HepG2 (cell line): ENCODE data around the gene AGXT. TPM values are rescaled to one million over a fixed set of nuclear protein-coding genes. Genes with fewer than 3 reads are reported as not detected.
A peak's percentile ranks its signal among the peaks of the same experiment; 100 is the strongest.

Experiments
- ATAC-seq: fragments of 200-7000 bp; cut with Tn5 transposase; 3 replicates; pipeline ENCODE4 v1.9.1; 2020; ENCODE audit warnings: mild to moderate bottlenecking, moderate library complexity
- BruUV-seq: library from RNA; stranded (reverse); fragments of 400-500 nt; replicated peaks from 2 replicates; lab custom pipeline; 2021; lab: Mats Ljungman, UMichigan
- CTCF ChIA-PET: fragments of 300-600 bp; formaldehyde crosslinking; extraction: SDS; loops from one replicate; lab custom pipeline; 2021; ENCODE audit warnings: low total read pairs, inconsistent platforms, low intra/inter-chr PET ratio; lab: Yijun Ruan, JAX
- POLR2A ChIA-PET: fragments of 350-600 bp; sonication (Branson Sonifier 250); formaldehyde crosslinking; loops from one replicate; lab custom pipeline; 2020; ENCODE audit warnings: antibody characterized with exemption, inconsistent platforms; lab: Yijun Ruan, JAX
- DNase-seq: peaks from one replicate; pipeline ENCODE4 v3.0.0-alpha.2; 2015; ENCODE audit warnings: low spot score
- FAIRE-seq: peaks from 3 replicates; lab custom pipeline; 2011; peaks lifted over from hg19 to GRCh38; lab: Jason Lieb, UNC
- H2AFZ ChIP-seq: one replicate; pipeline ENCODE4 v1.6.1; 2011; ENCODE audit warnings: low read length, inconsistent platforms
- H3K27ac ChIP-seq: fragments of 300-600 bp; 3 replicates; pipeline ENCODE4 v1.8.0; 2011; ENCODE audit warnings: mixed run types, mild to moderate bottlenecking, mixed read lengths, low read length, inconsistent platforms; ENCODE audit not compliant: insufficient read depth; ENCODE audit errors: extremely low read length
- H3K27me3 ChIP-seq, 2 experiments: fragments of 200-600 bp in 1 of 2; 2 replicates in 1 of 2; 3 replicates in 1 of 2; pipeline versions ENCODE4 v1.6.0 to v1.8.0; 2011; ENCODE audit warnings: low read length in 2 of 2, mild to moderate bottlenecking in 2 of 2, moderate library complexity in 2 of 2, inconsistent platforms in 1 of 2; ENCODE audit not compliant: insufficient read depth in 2 of 2, control insufficient read depth in 1 of 2
- H3K36me3 ChIP-seq, 2 experiments: fragments of 200-600 bp in 1 of 2; replicated peaks in 1 of 2; 2 replicates in 1 of 2; 3 replicates in 1 of 2; pipeline versions ENCODE4 v1.5.1 to v1.8.0; 2011; ENCODE audit warnings: low read length in 2 of 2, inconsistent platforms in 1 of 2; ENCODE audit not compliant: insufficient read depth in 2 of 2, control insufficient read depth in 1 of 2
- H3K4me1 ChIP-seq: 2 replicates; pipeline ENCODE4 v1.5.1; 2012; ENCODE audit warnings: low read length, inconsistent platforms; ENCODE audit not compliant: insufficient read depth
- H3K4me2 ChIP-seq: 2 replicates; pipeline ENCODE4 v1.6.0; 2011; ENCODE audit warnings: low read depth, low read length, inconsistent platforms
- H3K4me3 ChIP-seq, 3 experiments: fragments of 200-600 bp in 1 of 3; sonication (generic), shearing (Covaris generic) in 1 of 3; replicated peaks in 1 of 3; 2 replicates each; pipeline ENCODE4 v1.5.1; 2011 to 2016; ENCODE audit warnings: low read length in 3 of 3, inconsistent platforms in 2 of 3, low read depth in 2 of 3, mild to moderate bottlenecking in 2 of 3, control low read depth in 1 of 3, mixed read lengths in 1 of 3; ENCODE audit not compliant: insufficient read depth in 1 of 3
- H3K79me2 ChIP-seq: one replicate; pipeline ENCODE4 v1.6.1; 2011; ENCODE audit warnings: low read length, inconsistent platforms; ENCODE audit not compliant: insufficient read depth
- H3K9ac ChIP-seq: 2 replicates; pipeline ENCODE4 v1.6.0; 2011; ENCODE audit warnings: mild to moderate bottlenecking, low read depth, low read length, inconsistent platforms; ENCODE audit not compliant: insufficient read depth
- H3K9me3 ChIP-seq: 2 replicates; pipeline ENCODE4 v1.5.1; 2012; ENCODE audit warnings: mild to moderate bottlenecking, low read length
- H4K20me1 ChIP-seq: 2 replicates; pipeline ENCODE4 v1.6.0; 2011; ENCODE audit warnings: inconsistent platforms, mild to moderate bottlenecking, low read length, moderate library complexity; ENCODE audit not compliant: insufficient read depth
- BHLHE40 ChIP-seq: IDR thresholded peaks from 2 replicates; pipeline ENCODE4 v1.6.1; 2011; ENCODE audit warnings: low read length, improper control_type of control experiment
- BRD4 ChIP-seq: sonication (generic); formaldehyde crosslinking; IDR thresholded peaks from 2 replicates; pipeline ENCODE4 v1.4.0; 2020; ENCODE audit warnings: missing genetic modification reagents
- HNRNPL ChIP-seq: fragments of 200-400 bp; formaldehyde crosslinking; IDR thresholded peaks from 2 replicates; pipeline ENCODE4 v1.6.1; 2017; ENCODE audit warnings: mild to moderate bottlenecking, low read depth, low read length
- MXI1 ChIP-seq: IDR thresholded peaks from 3 replicates; pipeline ENCODE4 v1.6.1; 2012; ENCODE audit warnings: low read depth, low read length, inconsistent platforms, borderline replicate concordance
- RFX1 ChIP-seq: fragments of 450-650 bp; IDR thresholded peaks from 2 replicates; pipeline ENCODE4 v1.6.1; 2017
- SPEN ChIP-seq: sonication (generic); formaldehyde crosslinking; IDR thresholded peaks from 2 replicates; pipeline ENCODE4 v1.5.1; 2020; ENCODE audit warnings: low read depth, mild to moderate bottlenecking, missing genetic modification reagents
- ZNF350 ChIP-seq: sonication (generic); formaldehyde crosslinking; IDR thresholded peaks from 2 replicates; pipeline ENCODE4 v1.4.0; 2020; ENCODE audit warnings: mild to moderate bottlenecking, low read depth, missing genetic modification reagents, borderline replicate concordance
- ZNF547 ChIP-seq: sonication (generic); formaldehyde crosslinking; IDR thresholded peaks from 2 replicates; pipeline ENCODE4 v1.5.1; 2020; ENCODE audit warnings: mild to moderate bottlenecking, missing genetic modification reagents
- WGBS: methylation state at CpG from one replicate; pipeline ENCODE4 v1.1.6; 2017; ENCODE audit warnings: low lambda C conversion rate; 5-methylcytosine and 5-hydroxymethylcytosine counted together
- in situ Hi-C: cut with HindIII; loops from 2 replicates; pipeline ENCODE4 v1.10.0; 2017; ENCODE audit warnings: low pct_unique_long_range_greater_than_20kb; ENCODE audit not compliant: extremely low pct_ligation_motif_present
- intact Hi-C: fragments of 100-400 bp; cut with micrococcal nuclease; formaldehyde crosslinking; loops from one replicate; pipeline ENCODE4 v1.10.0; 2022; ENCODE audit not compliant: unreplicated experiment
- polyA plus RNA-seq, 8 experiments: library from polyadenylated mRNA; depleted of rRNA in 3 of 8; stranded (reverse) in 7 of 8; unstranded in 1 of 8; fragments of >200 nt; fragmentation: Illumina TruSeq in 4 of 8; extraction: Trizol in 4 of 8; gene quantifications; 2 replicates each; pipeline versions ENCODE4 v1.2.1 to v1.2.3, GENCODE V29; 2011 to 2016; ENCODE audit warnings: low read depth in 4 of 8, missing spikeins in 1 of 8, mixed read lengths in 1 of 8; ENCODE audit not compliant: insufficient read depth in 1 of 8
- total RNA-seq, 5 experiments: library from RNA; depleted of rRNA; stranded (reverse); fragments of >200 nt; fragmentation: Illumina TruSeq; extraction: Trizol; gene quantifications; 2 replicates each; pipeline ENCODE4 v1.2.3, GENCODE V29; 2016; ENCODE audit warnings: low read depth in 1 of 5
- TF ChIP-seq, protein P1 (sequence below): IDR thresholded peaks from 2 replicates; pipeline ENCODE4 v1.6.1; 2016; ENCODE audit warnings: mild to moderate bottlenecking, missing biosample characterization, missing genetic modification reagents
- TF ChIP-seq, protein P2 (sequence below): sonication (generic); IDR thresholded peaks from 2 replicates; pipeline ENCODE4 v1.6.1; 2016; ENCODE audit warnings: low read depth, borderline replicate concordance
- TF ChIP-seq, protein P3 (sequence below): sonication (generic); formaldehyde crosslinking; IDR thresholded peaks from 2 replicates; pipeline ENCODE4 v1.8.0; 2022; ENCODE audit warnings: missing genetic modification reagents, mild to moderate bottlenecking, borderline replicate concordance
- TF ChIP-seq, protein P4 (sequence below): sonication (generic); formaldehyde crosslinking; IDR thresholded peaks from 2 replicates; pipeline ENCODE4 v1.8.0; 2022; ENCODE audit warnings: mild to moderate bottlenecking, missing genetic modification reagents
- TF ChIP-seq, protein P5 (sequence below): sonication (generic); formaldehyde crosslinking; IDR thresholded peaks from 2 replicates; pipeline ENCODE4 v1.5.0; 2020; ENCODE audit warnings: missing genetic modification reagents
- TF ChIP-seq, protein P6 (sequence below): sonication (generic); formaldehyde crosslinking; IDR thresholded peaks from 2 replicates; pipeline ENCODE4 v1.4.0; 2020; ENCODE audit warnings: missing genetic modification reagents

AGXT gene
- total and polyA plus RNA-seq, 2 of the 13 experiments (the other 11 are each of a cell fraction or from before 2014, with no cell fraction given), result 41.9 to 96.1 TPM

DNA sequence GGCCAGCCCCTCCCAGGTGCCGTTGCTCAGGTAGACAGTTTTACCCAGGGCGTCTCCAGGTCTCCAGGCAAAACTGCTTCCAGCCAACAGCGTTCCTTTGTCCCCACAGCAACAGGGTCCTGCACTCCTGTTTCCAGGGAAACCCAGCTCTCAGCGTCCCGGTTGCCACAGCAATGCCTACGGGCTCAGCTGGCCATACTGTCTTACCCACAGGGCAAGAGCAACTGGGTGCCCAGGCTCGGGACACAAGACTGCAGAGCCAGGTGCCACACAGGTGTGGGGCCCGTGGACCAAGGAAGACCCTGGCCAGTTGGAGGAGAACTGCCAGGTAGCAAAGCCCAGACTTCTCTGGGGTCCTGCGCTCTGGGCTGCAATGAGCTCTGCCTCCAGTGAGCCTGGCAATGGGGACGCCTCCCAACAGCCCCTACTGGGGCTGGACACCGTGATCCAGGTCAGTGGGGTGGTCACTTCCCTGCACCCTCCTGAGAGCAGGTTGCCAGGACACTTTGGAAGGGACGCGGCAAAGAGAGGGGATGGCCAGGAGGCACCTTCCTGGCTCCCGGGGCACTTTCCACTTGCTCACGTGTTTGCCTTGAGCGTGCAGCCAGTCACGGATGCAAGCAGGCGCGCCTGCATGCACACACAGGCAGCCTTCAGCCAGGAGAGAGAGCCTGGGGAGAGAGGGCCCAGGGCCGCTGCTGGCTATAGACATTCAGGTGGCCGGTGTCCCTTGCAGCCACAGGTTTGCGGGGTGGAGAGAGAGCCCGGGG lies 37.7 kb downstream of the AGXT start, which contains the start of gene CROCC2:
Gene CROCC2, plus strand, starts transcription at position 196 of the 770 bp plus-strand sequence. Its CDS starts 178 bp downstream, at position 374.
- Histone ChIP-seq H3K4me3 (peak within 1 kb of the TSS in 1 of 3 experiments; percentile 29; a peak in 1 of 6 replicates), H2AFZ (no peak within 1 kb of the TSS), H3K9me3 (no peaks in the 10 kb centered on the region), H3K9ac (no peak within 1 kb of the TSS), H3K79me2 (no peaks in the 10 kb centered on the region), H3K27ac (no peak within 1 kb of the TSS), H3K4me1 (peaks cover 48% of the 10 kb centered on the region), H3K4me2 (peak within 1 kb of the TSS; percentile 45), H3K27me3 (peaks cover 16 to 75% of the 10 kb centered on the region in 2 experiments), H4K20me1 (no peaks in the 10 kb centered on the region), H3K36me3 (no peaks in the 10 kb centered on the region)
- intact Hi-C loops (no loop called here), in situ Hi-C loops (no loop called here)
- 15% methylated on average over 12 of the region's 23 CpGs for WGBS
- FAIRE-seq (no peak), ATAC-seq (peak; percentile 48), DNase-seq (no peak)
- no TSS peak for BruUV-seq
- ChIA-PET POLR2A (no interaction called here), CTCF (no interaction called here)
- TF ChIP-seq MXI1 (peak; percentile 67; the same call in 1 of the 3 replicates), BRD4 (CRISPR knock-in tag) (no peak), HNRNPL (peak; percentile 72; the same call in 1 of the 2 replicates), RFX1 (peak; percentile 85), ZNF547 (CRISPR knock-in tag) (no peak), SPEN (CRISPR knock-in tag) (peak; percentile 43; the same call in 1 of the 2 replicates), ZNF350 (CRISPR knock-in tag) (0 out of 2 replicates have a peak, but pooled peaks have one; percentile 22), BHLHE40 (peak; percentile 56)
- TF ChIP-seq, protein P1, sequence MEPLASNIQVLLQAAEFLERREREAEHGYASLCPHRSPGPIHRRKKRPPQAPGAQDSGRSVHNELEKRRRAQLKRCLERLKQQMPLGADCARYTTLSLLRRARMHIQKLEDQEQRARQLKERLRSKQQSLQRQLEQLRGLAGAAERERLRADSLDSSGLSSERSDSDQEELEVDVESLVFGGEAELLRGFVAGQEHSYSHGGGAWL (CRISPR knock-in tag), result no peak
- TF ChIP-seq, protein P2, sequence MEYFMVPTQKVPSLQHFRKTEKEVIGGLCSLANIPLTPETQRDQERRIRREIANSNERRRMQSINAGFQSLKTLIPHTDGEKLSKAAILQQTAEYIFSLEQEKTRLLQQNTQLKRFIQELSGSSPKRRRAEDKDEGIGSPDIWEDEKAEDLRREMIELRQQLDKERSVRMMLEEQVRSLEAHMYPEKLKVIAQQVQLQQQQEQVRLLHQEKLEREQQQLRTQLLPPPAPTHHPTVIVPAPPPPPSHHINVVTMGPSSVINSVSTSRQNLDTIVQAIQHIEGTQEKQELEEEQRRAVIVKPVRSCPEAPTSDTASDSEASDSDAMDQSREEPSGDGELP, result 0 out of 2 replicates have a peak, but pooled peaks have one; percentile 42
- TF ChIP-seq, protein P3, sequence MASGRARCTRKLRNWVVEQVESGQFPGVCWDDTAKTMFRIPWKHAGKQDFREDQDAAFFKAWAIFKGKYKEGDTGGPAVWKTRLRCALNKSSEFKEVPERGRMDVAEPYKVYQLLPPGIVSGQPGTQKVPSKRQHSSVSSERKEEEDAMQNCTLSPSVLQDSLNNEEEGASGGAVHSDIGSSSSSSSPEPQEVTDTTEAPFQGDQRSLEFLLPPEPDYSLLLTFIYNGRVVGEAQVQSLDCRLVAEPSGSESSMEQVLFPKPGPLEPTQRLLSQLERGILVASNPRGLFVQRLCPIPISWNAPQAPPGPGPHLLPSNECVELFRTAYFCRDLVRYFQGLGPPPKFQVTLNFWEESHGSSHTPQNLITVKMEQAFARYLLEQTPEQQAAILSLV, result 0 out of 2 replicates have a peak, but pooled peaks have one; percentile 15
- TF ChIP-seq, protein P4, sequence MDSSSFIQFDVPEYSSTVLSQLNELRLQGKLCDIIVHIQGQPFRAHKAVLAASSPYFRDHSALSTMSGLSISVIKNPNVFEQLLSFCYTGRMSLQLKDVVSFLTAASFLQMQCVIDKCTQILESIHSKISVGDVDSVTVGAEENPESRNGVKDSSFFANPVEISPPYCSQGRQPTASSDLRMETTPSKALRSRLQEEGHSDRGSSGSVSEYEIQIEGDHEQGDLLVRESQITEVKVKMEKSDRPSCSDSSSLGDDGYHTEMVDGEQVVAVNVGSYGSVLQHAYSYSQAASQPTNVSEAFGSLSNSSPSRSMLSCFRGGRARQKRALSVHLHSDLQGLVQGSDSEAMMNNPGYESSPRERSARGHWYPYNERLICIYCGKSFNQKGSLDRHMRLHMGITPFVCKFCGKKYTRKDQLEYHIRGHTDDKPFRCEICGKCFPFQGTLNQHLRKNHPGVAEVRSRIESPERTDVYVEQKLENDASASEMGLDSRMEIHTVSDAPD (CRISPR knock-in tag), result 0 out of 2 replicates have a peak, but pooled peaks have one; percentile 22
- TF ChIP-seq, protein P5, sequence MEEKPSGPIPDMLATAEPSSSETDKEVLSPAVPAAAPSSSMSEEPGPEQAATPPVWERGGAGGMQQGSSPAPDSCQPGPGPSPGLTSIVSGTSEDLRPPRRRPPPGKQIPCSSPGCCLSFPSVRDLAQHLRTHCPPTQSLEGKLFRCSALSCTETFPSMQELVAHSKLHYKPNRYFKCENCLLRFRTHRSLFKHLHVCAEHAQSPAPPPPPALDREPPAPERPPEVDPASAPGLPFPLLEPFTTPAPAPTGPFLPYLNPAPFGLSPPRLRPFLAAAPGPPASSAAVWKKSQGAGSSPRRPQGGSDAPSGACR (CRISPR knock-in tag), result no peak
- TF ChIP-seq, protein P6, sequence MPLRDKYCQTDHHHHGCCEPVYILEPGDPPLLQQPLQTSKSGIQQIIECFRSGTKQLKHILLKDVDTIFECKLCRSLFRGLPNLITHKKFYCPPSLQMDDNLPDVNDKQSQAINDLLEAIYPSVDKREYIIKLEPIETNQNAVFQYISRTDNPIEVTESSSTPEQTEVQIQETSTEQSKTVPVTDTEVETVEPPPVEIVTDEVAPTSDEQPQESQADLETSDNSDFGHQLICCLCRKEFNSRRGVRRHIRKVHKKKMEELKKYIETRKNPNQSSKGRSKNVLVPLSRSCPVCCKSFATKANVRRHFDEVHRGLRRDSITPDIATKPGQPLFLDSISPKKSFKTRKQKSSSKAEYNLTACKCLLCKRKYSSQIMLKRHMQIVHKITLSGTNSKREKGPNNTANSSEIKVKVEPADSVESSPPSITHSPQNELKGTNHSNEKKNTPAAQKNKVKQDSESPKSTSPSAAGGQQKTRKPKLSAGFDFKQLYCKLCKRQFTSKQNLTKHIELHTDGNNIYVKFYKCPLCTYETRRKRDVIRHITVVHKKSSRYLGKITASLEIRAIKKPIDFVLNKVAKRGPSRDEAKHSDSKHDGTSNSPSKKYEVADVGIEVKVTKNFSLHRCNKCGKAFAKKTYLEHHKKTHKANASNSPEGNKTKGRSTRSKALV (CRISPR knock-in tag), result 0 out of 2 replicates have a peak, but pooled peaks have one; percentile 39
